ENCODE results near the gene RNF17.

Gene RNF17

DNA sequence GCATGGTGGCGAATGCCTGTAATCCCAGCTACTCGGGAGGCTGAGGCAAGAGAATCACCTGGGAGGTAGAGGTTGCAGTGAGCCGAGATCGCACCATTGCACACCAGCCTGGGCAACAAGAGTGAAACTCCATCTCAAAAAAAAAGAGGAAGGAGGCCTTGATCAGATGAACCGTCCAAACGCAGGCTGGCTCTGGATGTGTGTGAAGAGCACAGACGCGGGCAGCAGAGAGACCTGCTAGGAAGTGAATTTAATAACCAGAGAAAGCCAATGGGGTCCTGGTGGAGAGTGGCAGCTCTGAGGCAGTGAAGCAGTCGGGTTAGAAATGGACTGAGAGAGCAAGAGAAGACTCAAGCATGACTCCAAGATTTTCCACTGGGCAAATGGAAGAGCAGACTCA is 136.5 kb downstream of the RNF17 start:
- DNase-seq (ENCODE audit: low read depth) = no peak

DNA sequence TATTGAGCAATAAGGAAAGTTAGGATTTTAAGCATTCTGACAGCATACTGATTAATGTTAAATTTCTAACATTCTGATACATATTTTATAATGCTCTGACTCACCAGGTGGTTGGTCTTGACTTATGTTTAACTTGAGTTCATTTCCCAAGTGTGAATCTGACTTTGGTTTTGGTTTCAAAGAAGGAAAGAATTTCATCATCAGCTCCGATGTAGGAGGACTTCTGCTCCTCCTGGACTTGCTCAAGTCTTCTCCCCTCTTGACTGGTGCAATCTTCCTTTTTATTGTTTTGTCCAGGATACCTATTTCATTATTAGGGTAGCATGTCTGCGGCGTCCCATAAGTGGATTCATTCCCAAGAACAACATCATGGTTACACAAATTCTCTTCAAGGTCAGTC is 141.3 kb downstream of the RNF17 start:
- DNase-seq (ENCODE audit: low read depth) = no peak

DNA sequence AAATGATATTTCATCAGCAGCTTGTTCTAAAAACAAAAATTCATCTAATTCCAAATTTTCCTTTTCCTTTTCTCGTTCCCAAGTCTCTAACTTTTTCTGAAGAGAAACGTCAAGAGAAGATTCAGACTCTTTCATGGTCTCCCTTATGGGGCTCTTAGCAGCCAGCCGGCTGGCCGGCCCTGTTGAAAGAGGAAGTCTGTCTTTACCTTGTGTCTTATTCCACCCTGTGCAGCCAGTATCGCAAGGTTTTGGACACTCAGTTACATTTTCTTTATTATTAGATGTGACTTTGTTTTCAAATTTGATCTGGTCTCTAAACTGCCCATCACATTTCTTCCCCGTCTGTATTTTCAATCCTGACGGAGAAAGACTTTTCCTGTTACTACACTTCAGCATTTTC is 142.3 kb downstream of the RNF17 start:
- DNase-seq (ENCODE audit: low read depth) = no peak

DNA sequence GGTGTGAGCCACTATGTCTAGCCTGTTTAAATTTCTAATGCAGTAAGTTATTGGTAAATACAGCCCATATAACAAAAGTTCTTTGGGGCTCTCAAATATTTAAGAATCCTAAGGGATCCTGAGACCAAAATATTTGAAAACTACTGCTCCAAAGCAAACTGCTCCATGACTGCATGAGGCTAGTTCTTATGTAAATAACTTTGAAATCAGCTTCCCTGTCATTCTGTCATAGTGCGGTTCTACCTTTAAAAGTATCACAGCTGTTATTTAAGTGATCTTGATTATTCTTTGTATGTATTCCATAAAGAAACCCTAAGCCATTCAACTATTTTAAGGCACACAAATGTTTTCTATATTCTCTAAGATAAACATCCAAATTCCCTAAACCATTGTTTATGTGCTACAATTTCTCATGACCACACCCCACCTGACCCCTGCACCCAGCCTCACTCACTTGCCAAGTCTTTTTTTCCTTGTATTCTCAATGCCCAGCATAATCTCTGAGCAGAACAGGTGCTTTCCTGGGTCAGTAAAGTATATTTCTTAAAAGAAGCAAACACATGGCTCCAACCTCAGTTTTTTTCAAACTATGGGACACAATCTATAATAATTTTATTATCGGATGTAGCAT is 146.6 kb downstream of the RNF17 start:
- DNase-seq (ENCODE audit: low read depth) = no peak

DNA sequence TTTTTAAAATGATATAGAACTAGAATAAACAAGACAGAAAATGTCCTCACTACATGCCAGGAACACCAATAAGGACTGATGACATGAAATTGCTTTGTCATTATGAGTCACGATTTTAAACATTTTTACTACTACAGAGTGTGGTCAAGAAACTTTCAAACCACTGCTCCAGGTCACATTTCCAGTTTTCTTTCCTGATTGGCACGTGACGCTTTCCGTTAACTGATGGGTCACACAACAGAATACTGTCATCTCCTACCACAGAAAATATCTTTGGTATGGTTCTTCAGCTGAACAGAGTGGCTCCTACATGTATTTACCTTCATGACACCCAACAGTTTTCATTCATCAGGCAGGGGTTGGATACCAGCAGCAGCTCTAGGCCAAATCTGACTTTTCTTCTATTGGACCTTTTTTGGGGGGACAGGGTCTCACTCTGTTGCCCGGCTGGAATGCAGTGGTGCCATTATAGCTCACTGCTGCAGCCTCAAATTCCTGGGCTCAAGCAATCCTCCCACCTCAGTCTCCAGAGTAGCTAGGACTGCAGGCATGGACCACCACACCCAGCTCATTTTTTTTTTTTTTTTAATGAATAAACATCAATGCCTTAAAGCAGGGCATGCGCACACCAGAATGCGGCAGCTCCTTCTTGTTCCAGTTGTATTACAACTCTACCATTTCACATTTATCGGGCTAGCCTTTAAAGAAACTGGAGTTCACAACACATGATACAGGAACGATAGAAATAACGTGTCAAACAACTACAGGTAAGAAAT is 147.4 kb downstream of the RNF17 start:
- no peak for DNase-seq (ENCODE audit: low read depth)

DNA sequence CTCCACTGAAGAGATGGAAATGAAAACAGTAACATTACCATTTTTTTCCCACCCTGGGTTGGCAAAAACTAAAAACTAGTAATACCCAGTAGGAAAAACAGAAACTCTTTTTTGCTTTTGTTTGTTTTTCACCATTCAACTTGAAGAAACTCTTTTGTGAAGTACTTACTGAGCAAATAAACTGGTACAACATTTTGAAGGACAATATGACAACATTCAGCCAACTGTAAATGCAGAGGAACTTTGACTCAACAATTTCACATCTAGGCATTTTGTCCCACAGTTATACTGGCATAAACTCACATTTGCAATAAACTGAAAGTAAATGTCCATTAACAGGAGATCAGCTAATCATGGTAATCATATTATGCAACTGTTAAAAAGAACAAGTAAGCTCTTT is 152.5 kb downstream of the RNF17 start:
- DNase-seq (ENCODE audit: low read depth) = no peak

GRCh38 chr13:24921003-24921402 is 157.0 kb downstream of the RNF17 start:
- no peak for DNase-seq (ENCODE audit: low read depth)

DNA sequence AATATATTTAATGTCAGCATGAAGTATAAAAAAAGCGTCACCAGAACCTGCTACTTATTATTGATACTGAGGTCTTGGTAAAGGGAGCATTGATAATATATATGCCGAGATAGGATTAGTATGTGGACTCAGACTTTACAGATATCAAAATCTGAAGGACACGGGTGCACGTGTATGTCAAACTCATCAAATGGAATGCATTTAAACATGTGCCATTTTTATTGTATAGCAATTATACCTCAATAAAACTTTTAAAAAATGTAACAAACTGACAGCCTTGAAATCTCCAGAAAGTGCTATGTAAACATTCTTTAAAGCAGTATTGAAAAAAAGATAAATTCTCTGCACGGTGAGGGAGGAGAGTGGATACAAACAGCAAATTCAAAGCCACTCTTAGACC is 157.9 kb downstream of the RNF17 start:
- DNase-seq (ENCODE audit: low read depth) = no peak

- DNase-seq (ENCODE audit: low read depth) = no peak
Observed at GRCh38 chr13:24922387-24922744, 158.4 kb downstream of the RNF17 start.

- peak; percentile 81 for DNase-seq (ENCODE audit: low read depth)
Observed at GRCh38 chr13:24922745-24923591, 159.0 kb downstream of the RNF17 start.

DNA sequence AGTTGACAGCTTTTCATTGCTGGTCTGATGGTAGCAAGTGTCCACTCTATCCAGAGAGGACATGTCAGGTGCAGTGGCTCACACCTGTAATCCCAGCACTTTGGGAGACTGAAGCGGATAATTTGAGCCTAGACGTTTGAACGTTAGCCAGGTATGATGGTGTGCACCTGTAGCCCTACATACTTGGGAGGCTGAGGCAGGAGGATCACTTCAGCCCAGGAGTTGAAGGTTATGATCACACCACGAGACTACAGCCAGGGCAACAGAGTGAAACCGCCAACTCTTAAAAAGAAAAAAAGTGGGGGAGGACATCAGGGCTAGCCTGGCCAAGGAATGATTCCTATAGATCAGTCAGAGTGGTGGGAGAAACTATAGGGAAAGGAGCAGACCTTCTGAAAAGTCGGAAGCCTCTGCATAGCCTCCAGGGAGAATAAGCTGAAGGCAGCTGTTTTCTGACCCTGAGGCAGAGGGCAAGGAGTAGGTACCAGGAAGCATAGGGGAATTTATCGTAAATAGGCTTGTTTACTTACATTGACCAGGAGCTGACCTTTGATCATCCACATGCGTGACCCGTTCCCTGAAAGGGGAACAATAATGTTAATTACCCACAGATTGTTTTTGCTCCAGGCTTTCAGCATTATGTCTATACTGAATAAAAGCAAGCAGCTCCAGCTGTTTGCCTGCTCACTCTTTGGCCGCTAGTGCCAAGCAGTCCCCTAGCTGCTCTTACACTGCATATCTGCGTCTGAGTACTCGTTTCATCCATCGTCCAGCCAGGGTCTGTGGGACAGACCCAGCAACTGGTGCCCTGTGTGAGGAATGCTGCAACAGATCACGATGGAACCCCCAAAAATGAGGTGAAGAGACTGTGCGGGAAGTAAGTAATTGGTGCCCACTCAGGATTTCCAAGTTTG is 161.6 kb downstream of the RNF17 start:
- DNase-seq (ENCODE audit: low read depth) = no peak

- no peak for DNase-seq (ENCODE audit: low read depth)
Observed at GRCh38 chr13:24927810-24928404, 163.9 kb downstream of the RNF17 start.

GRCh38 chr13:24929196-24929595 is 165.2 kb downstream of the RNF17 start:
- DNase-seq (ENCODE audit: low read depth) = no peak
